MG63 (cell line): ENCODE data around the gene RNF213. TPM values are rescaled to one million over a fixed set of nuclear protein-coding genes. Genes with fewer than 3 reads are reported as not detected.

Experiments used
- DNase-seq: peaks from one replicate; pipeline ENCODE4 v3.0.0-alpha.2; 2020
- H3K27me3 ChIP-seq: fragments of 250-450 bp; sonication (Bioruptor Pico); 2 replicates; pipeline ENCODE4 v1.5.1; 2020; ENCODE audit warnings: mild to moderate bottlenecking, moderate library complexity
- H3K36me3 ChIP-seq: fragments of 250-450 bp; sonication (Bioruptor Pico); 2 replicates; pipeline ENCODE4 v1.5.1; 2020; ENCODE audit warnings: mild to moderate bottlenecking, moderate library complexity
- H3K4me3 ChIP-seq: fragments of 250-450 bp; sonication (Bioruptor Pico); 2 replicates; pipeline ENCODE4 v1.5.1; 2020; ENCODE audit warnings: mild to moderate bottlenecking, moderate library complexity
- H3K9me3 ChIP-seq: fragments of 250-450 bp; sonication (Bioruptor Pico); 2 replicates; pipeline ENCODE4 v1.5.1; 2020; ENCODE audit warnings: mild to moderate bottlenecking, moderate library complexity
- total RNA-seq: library from RNA; depleted of rRNA; stranded (reverse); fragments of >200 nt; shearing (Covaris generic); gene quantifications from 2 replicates; pipeline ENCODE4 v1.2.3, GENCODE V29; 2014; ENCODE audit warnings: low replicate concordance

Gene RNF213
- total RNA-seq, 1 experiment from 2014 or later: 22.5 TPM

DNA sequence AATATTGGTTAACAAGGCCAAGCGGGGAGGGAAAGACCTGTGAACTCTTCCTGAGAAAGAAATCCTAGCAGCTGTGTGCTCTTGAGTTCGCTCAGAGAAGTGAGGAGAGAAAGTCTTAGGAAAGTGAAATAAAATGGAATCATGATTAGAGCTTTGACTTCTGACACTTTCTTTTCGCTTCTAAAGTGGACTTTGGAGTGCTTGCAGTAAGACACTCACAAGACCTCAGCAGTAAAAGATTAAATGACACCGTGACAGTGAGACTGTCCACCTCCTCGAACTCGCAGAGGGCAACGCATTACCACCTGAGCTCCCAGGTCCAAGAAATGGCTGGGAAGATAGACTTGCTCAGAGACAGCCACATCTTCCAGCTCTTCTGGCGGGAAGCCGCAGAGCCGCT, 71.2 kb downstream of the RNF213 start:
- peaks cover 76% of the 10 kb centered on the region for H3K36me3 ChIP-seq
- no peak for DNase-seq
- no peaks in the 10 kb centered on the region for H3K27me3 ChIP-seq
- no peaks in the 10 kb centered on the region for H3K9me3 ChIP-seq
- no peak overlapping the region for H3K4me3 ChIP-seq

DNA sequence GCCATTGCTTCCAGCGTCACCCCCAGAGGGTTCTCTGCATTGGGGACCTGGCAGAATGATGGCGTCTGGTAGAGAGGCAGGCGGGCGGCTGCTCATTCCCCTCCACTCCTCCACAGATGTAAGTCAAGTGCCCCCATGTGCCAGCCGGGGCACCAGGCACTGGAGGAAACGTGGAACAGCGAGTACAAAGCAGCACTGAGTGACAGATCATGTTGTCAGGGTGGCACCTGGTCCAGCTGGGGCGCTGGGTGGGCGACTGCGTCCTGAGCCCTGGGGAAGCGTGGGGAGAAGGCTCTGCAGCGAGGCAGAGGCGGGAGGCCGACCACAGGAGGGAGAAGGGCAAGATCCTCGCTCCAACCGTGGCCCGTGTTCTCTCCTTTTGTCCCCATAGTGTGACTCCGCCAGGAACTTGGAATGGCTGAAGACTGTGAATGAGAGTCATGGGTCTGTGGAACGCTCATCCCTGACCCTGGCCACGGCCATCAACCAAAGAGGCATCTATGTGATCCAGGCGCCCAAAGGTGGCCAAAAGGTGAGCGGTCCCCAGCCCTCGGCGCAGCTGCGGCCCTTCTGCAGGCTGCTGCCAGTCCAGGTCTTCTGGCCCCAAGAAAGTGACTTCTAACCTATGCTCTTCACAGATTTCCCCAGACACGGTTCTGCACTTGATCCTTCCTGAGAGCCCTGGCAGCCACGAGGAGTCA, 76.7 kb downstream of the RNF213 start:
- DNase-seq: no peak
- Histone ChIP-seq H3K27me3 (no peaks in the 10 kb centered on the region), H3K4me3 (no peak overlapping the region), H3K9me3 (no peaks in the 10 kb centered on the region), H3K36me3 (peaks cover 73% of the 10 kb centered on the region)

DNA sequence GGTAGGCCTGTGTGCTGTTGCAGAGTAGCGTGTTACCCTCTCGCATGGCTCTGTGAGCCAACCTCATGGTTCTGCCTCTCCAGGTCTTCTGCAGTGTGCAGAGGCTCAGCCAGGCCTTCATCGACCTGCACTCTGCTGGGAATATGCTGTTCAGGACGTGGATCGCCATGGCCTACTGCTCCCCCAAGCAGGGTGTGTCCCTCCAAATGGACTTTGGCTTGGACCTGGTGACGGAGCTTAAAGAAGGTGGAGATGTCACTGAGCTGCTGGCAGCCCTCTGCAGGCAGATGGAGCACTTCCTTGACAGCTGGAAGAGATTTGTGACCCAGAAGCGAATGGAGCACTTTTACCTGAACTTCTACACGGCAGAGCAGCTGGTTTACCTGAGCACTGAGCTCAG, 78.5 kb downstream of the RNF213 start:
- Histone ChIP-seq H3K27me3 (no peaks in the 10 kb centered on the region), H3K36me3 (peaks cover 79% of the 10 kb centered on the region), H3K9me3 (no peaks in the 10 kb centered on the region), H3K4me3 (no peak overlapping the region)
- no peak for DNase-seq

DNA sequence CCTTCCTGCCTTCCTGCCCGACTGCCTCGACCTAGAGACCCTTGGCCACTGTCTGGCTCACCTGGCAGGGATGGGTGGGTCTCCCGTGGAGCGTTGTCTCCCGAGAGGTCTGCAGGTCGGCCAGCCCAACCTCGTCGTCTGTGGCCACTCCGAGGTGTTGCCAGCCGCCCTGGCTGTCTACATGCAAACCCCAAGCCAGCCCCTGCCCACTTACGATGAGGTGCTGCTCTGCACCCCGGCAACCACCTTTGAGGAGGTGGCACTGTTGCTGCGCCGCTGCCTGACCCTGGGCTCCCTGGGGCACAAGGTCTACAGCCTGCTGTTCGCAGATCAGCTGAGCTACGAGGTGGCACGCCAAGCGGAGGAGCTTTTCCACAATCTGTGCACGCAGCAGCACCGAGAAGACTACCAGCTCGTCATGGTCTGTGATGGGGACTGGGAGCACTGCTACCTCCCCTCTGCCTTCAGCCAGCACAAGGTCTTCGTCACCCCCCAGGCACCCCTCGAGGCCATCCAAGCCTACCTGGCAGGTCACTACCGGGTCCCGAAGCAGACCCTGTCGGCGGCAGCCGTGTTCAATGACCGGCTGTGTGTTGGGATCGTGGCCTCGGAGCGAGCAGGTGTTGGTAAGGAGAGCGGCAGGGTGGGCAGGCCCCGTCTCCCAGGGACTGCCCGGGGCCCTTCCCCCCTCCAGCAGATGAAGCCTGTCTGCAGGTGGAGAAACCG, 79.2 kb downstream of the RNF213 start:
- Histone ChIP-seq H3K36me3 (peaks cover 83% of the 10 kb centered on the region), H3K27me3 (no peaks in the 10 kb centered on the region), H3K9me3 (no peaks in the 10 kb centered on the region), H3K4me3 (no peak overlapping the region)
- DNase-seq: no peak

DNA sequence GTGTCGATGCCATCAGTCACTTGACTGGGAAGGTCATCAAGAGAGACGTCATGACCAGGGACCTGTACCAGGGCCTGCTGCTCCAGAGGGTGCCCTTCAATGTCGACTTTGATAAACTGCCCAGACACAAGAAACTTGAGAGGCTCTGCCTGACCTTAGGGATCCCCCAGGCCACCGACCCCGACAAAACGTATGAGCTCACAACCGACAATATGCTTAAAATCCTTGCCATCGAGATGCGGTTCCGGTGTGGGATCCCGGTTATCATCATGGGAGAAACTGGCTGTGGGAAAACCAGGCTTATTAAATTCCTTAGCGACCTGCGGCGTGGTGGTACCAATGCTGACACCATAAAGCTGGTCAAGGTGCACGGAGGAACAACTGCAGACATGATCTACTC, 84.7 kb downstream of the RNF213 start:
- H3K9me3 ChIP-seq: no peaks in the 10 kb centered on the region
- DNase-seq: no peak
- peaks cover 87% of the 10 kb centered on the region for H3K36me3 ChIP-seq
- no peak overlapping the region for H3K4me3 ChIP-seq
- no peaks in the 10 kb centered on the region for H3K27me3 ChIP-seq

DNA sequence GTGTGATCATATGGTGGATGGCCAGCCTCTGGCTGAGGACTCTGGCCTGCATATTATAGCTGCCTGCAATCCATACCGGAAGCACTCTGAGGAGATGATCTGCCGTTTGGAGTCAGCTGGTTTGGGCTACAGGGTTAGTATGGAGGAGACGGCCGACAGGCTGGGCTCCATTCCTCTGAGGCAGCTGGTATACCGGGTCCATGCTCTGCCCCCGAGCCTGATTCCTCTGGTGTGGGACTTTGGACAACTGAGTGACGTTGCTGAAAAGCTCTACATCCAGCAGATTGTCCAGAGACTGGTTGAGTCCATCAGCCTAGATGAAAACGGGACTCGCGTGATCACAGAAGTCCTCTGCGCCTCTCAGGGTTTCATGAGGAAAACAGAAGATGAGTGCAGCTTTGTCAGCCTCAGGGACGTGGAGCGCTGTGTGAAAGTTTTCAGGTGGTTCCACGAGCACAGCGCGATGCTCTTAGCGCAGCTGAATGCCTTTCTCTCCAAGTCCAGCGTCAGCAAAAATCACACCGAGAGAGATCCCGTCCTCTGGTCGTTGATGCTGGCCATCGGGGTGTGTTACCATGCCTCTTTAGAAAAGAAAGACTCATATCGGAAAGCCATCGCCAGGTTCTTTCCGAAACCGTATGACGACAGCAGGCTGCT, 85.3 kb downstream of the RNF213 start:
- H3K36me3 ChIP-seq: peaks cover 90% of the 10 kb centered on the region
- H3K4me3 ChIP-seq: no peak overlapping the region
- no peak for DNase-seq
- no peaks in the 10 kb centered on the region for H3K9me3 ChIP-seq
- no peaks in the 10 kb centered on the region for H3K27me3 ChIP-seq

DNA sequence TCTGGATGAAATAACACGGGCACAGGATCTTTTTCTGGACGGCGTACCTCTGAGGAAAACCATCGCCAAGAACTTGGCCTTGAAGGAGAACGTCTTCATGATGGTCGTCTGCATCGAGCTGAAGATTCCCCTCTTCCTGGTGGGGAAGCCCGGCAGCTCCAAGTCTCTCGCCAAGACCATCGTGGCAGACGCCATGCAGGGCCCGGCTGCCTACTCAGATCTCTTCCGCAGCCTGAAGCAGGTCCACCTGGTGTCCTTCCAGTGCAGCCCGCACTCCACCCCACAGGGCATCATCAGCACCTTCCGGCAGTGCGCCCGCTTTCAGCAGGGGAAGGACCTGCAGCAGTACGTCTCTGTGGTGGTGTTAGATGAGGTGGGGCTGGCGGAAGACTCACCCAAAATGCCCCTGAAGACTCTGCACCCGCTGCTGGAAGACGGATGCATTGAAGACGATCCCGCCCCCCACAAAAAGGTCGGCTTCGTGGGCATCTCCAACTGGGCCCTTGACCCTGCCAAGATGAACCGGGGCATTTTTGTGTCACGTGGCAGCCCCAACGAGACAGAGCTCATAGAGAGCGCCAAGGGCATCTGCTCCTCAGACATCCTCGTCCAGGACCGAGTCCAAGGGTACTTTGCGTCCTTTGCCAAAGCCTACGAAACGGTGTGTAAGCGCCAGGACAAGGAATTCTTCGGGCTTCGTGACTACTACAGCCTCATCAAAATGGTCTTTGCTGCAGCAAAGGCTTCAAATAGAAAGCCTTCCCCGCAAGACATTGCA, 86.0 kb downstream of the RNF213 start:
- H3K4me3 ChIP-seq: no peak overlapping the region
- H3K9me3 ChIP-seq: no peaks in the 10 kb centered on the region
- no peaks in the 10 kb centered on the region for H3K27me3 ChIP-seq
- H3K36me3 ChIP-seq: peaks cover 90% of the 10 kb centered on the region
- no peak for DNase-seq

DNA sequence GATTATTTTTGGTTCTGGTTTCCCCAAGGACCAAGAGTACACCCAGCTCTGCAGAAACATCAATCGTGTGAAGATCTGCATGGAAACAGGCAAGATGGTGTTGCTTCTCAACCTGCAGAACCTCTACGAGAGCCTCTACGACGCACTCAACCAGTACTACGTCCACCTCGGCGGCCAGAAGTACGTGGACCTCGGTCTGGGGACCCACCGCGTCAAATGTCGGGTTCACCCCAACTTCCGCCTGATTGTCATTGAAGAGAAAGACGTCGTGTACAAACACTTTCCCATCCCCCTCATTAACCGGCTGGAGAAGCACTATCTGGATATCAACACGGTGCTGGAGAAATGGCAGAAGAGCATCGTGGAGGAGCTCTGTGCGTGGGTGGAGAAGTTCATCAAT, 86.9 kb downstream of the RNF213 start:
- H3K4me3 ChIP-seq: no peak overlapping the region
- no peak for DNase-seq
- H3K27me3 ChIP-seq: no peaks in the 10 kb centered on the region
- peaks cover 92% of the 10 kb centered on the region for H3K36me3 ChIP-seq
- no peaks in the 10 kb centered on the region for H3K9me3 ChIP-seq

DNA sequence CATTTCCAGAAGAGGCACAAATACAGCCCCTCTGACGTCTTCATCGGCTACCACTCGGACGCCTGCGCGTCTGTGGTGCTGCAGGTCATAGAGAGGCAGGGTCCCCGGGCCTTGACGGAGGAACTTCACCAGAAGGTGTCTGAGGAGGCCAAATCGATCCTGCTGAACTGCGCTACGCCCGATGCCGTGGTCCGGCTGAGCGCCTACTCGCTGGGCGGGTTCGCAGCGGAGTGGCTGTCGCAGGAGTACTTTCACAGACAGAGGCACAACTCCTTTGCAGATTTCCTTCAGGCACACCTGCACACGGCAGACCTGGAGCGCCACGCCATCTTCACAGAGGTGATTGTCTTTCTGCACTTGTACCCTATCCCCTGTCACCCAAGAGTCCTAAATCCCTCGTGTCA, 87.3 kb downstream of the RNF213 start:
- Histone ChIP-seq H3K9me3 (no peaks in the 10 kb centered on the region), H3K36me3 (peaks cover 92% of the 10 kb centered on the region), H3K27me3 (no peaks in the 10 kb centered on the region), H3K4me3 (no peak overlapping the region)
- DNase-seq: no peak

DNA sequence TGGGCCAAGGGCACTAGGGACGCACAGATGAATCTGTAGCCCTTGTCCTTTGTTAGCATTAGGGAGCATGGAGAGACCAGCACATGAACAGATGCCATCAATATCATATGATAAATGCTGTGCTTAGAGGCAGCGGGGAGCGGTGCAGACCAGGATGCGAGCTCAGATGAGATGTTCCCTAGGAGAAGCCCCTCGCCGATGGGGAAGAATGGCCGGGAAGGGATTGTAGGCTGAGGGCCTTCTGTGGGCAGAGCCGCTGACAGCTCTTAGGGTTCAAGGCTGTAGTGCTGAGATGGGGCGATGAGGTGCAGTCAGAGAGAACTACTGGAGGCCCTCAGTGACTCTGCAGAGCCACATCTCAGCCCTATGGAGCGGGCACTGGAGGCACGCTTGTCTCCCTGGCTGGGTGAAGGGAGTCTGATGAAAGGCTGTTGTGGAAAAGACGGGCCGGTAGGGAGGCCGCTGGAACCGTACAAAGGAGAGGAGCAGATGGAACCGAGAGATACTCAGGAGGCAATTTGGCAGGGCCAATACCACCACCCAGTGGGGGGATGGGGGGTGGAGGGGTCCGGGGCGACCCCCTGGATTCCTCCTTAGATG, 88.0 kb downstream of the RNF213 start:
- Histone ChIP-seq H3K9me3 (no peaks in the 10 kb centered on the region), H3K4me3 (no peak overlapping the region), H3K36me3 (peaks cover 88% of the 10 kb centered on the region), H3K27me3 (no peaks in the 10 kb centered on the region)
- no peak for DNase-seq

DNA sequence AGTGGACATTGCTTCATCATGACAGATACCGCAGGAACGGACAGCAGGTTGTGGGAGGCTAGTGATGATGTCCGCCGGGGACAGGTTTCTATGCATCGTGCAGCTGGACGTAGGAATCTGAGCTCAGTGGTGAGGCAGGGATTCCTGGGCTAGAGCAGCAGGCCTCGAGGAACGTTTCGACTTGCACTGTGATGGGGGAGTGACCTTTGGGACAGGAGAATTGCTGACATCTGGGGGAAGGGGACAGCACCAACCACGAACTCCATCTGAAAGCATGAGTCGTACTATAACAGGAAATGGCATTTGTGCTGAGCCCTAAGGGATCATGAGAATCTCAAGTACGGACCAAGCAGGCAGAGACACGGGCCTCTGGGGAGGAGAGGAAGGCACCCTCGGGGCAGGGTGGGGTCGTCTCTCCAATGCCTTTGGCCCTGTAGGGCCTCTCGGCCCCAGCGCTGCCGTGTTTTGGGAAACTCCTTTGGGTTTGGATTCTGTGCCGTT, 88.5 kb downstream of the RNF213 start:
- no peak for DNase-seq
- Histone ChIP-seq H3K36me3 (peaks cover 83% of the 10 kb centered on the region), H3K9me3 (no peaks in the 10 kb centered on the region), H3K27me3 (no peaks in the 10 kb centered on the region), H3K4me3 (no peak overlapping the region)

DNA sequence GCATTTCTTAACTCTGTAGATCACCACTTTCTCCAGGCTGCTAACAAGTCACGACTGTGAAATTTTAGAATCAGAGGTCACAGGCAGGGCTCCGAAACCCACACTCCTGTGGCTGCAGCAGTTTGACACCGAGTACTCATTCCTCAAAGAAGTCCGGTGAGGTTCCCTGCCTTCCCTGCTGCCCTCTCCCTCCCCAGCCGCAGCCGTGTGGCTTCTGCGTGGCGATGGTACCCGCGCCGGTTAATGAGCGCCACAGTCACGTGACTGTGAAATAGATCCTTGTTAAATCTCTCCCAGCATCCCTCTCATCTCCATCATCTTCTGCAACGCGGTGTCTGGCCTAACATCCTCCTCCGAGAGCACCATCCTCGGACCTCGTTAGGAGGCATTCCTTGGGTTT, 89.1 kb downstream of the RNF213 start:
- no peak for DNase-seq
- Histone ChIP-seq H3K27me3 (no peaks in the 10 kb centered on the region), H3K9me3 (no peaks in the 10 kb centered on the region), H3K4me3 (no peak overlapping the region), H3K36me3 (peaks cover 84% of the 10 kb centered on the region)

DNA sequence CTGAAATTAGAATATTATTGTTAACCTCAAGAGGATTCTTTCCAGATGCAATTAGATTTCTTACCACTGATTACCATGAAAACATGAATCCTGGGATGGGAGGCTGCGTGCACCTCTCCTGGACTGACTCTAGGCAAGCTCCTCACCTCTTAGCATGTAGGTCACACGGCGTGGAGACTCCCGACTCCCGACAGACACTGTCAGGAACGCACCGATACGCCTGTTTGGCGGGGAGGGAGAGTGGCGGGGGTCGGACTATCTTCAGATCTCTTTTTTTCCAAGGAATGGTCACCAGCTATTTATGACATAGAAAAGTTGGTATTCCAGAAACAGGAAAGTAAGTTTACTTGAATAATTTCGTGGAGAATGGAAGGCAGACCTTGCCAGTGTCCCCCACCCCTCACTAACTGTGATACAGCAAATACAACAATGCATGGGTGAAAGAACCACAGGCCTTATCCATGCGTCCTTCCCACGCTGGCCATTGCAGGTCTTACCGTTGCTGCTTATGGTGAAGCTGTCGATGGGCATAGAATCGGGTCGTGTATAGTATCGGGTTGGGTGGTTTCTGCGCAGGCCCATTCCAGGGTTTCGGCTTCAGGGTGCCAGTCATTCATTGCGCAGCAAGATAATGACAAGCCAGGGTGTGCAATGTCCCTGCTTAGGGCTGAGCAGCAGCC, 91.7 kb downstream of the RNF213 start:
- Histone ChIP-seq H3K27me3 (no peaks in the 10 kb centered on the region), H3K4me3 (no peak overlapping the region), H3K9me3 (no peaks in the 10 kb centered on the region), H3K36me3 (peaks cover 72% of the 10 kb centered on the region)
- no peak for DNase-seq

DNA sequence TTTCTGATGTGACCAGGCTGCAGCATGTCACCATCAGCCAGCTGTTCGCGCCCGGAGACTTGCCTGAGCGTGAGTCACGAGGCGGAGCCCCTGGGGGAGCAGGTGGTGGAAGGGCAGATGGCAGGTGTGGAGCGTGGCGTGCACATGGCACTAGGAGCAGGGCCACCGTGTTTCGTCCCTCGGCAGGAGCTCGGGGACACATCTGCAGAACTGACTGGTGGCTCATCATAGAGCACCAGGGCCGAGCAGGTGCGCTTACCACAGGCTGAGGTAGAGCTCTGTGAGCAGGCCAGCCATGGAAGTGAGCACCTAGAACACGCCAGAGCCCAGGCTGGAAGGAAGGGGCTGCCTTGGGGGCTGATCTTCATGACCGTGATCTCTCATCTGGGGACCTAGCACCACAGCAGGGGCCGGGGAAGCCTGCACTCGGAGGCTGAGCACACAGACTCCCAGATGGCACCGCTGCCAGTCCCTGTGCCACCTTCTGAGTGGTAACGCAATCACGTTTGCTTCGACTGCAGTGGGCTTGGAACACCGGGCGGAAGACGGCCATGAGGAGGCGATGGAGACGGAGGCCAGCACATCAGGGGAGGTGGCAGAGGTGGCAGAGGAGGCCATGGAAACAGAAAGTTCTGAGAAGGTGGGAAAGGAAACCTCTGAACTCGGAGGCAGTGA, 92.5 kb downstream of the RNF213 start:
- H3K36me3 ChIP-seq: peaks cover 72% of the 10 kb centered on the region
- H3K4me3 ChIP-seq: no peak overlapping the region
- H3K9me3 ChIP-seq: no peaks in the 10 kb centered on the region
- no peak for DNase-seq
- H3K27me3 ChIP-seq: no peaks in the 10 kb centered on the region

DNA sequence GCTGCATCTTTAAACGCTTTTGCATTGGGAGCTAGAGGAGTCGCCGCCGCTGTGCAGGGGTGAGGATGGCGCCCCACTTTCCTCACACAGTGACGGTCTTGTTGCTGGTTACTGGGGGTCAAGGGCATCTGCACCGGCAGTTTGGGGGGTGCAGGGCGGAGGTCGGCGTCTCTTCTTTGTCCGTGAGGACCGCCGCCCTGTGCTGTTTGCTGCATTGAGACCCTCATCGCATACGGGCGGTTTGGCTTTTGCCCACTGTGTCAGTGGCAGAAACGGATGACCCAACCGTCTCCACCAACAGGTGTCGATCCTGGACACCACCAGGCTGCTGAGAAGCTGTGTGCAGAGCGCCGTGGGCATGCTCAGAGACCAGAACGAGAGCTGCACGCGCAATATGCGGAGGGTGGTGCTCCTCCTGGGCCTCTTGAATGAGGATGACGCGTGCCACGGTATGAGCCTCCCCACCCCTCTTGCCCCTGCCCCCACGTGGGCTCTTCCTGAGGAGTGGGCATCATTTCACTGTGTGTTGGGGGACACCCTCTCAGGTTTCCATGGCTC, 93.1 kb downstream of the RNF213 start:
- Histone ChIP-seq H3K9me3 (no peaks in the 10 kb centered on the region), H3K4me3 (no peak overlapping the region), H3K36me3 (peaks cover 72% of the 10 kb centered on the region), H3K27me3 (no peaks in the 10 kb centered on the region)
- DNase-seq: no peak
